DMS 273 treated with DMSO at 0.1 percent for 48 hours (cell line): Measurements from ENCODE around the gene WIPI1.
"Not testable (repeated sequence)": the region's sequence is repeated elsewhere in the genome, so short reads cannot be mapped to it uniquely, and the experiment has no call there.

Source experiments
- DNase-seq: peaks from one replicate; lab custom pipeline; 2025; lab: John Stamatoyannopoulos, UW

The WIPI1 gene

GRCh38 chr17:68413597-68414560 is 43.4 kb downstream of the WIPI1 start:
- DNase-seq: not testable (repeated sequence)

DNA sequence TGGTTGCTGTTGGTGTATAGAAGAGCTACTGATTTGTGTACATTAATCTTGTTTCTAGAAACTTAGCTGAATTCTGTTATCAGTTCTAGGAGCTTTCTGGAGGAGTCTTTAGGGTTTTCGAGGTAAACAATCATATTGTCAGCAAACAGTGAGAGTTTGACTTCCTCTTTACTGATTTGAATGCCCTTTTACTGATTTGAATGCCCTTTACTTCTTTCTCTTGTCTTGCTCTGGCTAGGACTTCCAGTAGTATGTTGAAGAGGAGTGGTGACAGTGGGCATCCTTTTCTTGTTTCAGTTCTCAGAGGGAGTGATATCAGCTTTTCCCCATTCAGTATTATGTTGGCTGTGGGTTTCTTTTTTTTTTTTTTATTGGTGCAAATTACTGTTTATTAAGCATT is 49.6 kb downstream of the WIPI1 start:
- not testable (repeated sequence) for DNase-seq

DNA sequence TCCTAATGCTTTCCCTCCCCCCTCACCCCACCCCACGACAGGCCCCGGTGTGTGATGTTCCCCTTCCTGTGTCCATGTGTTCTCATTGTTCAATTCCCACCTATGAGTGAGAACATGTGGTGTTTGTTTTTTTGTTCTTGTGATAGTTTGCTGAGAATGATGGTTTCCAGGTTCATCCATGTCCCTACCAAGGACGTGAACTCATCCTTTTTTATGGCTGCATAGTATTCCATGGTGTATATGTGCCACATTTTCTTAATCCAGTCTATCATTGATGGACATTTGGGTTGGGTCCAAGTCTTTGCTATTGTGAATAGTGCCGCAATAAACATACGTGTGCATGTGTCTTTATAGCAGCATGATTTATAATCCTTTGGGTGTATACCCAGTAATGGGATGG is 53.5 kb downstream of the WIPI1 start:
- DNase-seq: not testable (repeated sequence)

- DNase-seq: no peak
These were observed 54.2 kb downstream of the WIPI1 start for GRCh38 chr17:68403122-68403521.

- no peak for DNase-seq
These were observed 56.0 kb downstream of the WIPI1 start for GRCh38 chr17:68401288-68401687.

DNA sequence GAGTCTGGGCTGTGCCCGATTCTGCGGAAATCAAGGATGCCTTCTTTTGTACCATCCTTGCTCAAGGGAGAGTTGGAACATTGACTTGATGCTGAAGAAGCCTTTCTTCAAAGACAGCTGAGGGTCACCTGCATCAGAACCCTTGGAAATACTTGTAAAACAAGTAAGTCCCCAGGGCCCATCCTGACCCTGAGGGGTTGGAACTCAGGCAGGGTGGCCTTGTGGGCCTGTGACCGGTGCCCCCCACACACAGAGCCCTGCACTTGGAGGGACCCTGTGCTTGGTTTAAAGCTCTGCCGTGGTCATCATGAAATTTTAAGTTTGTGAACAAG is 56.9 kb downstream of the WIPI1 start:
- no peak for DNase-seq

GRCh38 chr17:68399638-68400403 is 57.5 kb downstream of the WIPI1 start:
- DNase-seq: no peak

GRCh38 chr17:68398691-68399637 is 58.3 kb downstream of the WIPI1 start:
- DNase-seq: peak; percentile 17

DNA sequence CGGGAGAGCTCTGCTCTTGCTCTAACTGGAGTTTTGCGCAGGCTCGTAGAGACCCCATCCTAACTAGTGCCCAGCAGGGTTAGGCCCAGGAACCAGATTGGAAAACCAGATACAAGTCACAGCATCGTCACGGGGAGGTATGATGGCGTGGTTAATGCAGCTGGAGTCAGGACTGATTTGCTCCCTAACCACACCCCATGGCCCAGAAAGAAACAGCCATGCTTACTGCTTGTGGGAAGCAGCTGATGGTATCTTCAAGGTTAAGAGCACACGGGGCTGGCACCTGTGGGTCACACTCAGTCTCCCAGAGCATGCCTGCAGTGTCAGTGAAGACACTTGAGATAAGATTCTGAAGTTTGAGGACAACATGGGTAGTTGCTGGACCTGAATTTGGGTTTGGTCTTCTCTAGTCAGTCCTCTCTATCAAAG is 60.2 kb downstream of the WIPI1 start:
- no peak for DNase-seq

DNA sequence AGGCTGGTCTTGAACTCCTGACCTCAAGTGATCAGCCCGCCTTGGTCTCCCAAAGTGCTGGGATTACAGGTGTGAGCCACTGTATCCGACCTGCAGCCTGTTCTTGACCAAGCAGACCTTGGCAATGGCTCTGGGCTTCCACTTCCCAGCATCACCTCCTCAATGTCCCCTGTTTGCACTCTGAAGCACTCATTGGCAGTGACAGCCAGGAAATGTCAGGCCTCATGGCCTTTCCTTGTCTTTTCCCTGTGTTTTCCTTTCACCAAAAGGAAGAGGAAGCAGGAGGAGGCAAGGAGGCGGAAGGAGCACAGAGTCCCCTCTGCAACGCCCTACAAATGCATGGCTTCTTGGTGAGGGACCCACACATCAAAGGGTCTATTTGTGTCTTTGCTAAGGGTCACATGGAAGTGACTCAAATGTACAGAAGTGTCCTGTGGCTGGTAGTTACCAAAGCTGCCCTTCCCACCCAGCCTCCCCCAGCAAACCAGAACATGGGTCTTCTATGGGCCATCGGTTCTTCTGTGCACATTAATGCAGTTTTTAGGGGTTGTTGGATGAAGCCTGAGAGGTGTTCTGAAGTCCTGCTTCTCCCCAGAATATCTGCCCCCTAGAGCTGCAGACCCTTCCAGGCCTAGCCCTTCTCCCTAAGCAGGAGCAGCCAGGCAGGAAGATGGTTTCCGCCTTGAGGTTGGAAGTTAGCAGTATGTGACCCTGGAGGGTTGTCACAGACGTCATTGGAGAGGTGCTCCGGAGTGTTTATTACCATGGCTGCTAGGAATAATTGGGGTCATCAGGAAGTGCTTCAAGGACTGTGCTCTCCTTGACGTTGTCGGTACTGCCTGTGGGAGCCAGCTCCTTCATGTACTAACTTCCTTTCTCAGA is 60.8 kb downstream of the WIPI1 start:
- DNase-seq: no peak

GRCh38 chr17:68394608-68395331 is 62.5 kb downstream of the WIPI1 start:
- no peak for DNase-seq

DNA sequence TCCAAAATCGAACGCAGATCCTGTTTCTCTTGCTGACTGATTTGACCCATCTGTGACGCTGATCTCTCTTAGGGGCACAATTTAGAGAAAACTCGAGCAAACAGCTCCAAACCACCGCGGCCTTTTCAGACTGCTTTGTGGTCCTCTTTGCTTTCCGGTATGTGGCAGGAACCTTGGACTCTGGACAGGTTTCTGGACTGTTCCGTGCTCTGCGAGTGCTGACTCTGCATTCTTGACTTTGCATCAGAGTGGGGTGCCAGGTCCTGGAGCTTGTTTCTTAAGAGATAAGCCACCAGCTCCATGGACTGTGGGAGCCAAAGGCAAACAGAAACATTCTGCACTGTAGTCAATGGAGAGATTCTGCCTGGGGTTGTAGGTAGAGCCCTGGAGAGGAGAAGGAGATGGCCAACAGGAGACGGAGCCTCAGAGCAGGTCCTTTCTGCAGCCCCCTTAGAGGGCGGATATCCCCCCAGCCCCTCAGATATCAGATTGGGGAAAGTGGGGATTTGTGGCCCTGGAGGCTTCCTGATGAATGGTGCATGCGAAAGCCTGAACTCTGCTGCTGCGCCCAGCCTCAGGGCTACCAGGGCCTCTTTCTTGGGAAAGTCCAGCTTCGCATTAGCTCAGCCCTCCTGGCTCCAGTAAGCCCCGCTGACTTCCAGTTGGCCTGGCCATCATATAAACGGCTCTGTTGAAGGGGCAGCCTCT is 65.6 kb downstream of the WIPI1 start:
- DNase-seq: no peak

DNA sequence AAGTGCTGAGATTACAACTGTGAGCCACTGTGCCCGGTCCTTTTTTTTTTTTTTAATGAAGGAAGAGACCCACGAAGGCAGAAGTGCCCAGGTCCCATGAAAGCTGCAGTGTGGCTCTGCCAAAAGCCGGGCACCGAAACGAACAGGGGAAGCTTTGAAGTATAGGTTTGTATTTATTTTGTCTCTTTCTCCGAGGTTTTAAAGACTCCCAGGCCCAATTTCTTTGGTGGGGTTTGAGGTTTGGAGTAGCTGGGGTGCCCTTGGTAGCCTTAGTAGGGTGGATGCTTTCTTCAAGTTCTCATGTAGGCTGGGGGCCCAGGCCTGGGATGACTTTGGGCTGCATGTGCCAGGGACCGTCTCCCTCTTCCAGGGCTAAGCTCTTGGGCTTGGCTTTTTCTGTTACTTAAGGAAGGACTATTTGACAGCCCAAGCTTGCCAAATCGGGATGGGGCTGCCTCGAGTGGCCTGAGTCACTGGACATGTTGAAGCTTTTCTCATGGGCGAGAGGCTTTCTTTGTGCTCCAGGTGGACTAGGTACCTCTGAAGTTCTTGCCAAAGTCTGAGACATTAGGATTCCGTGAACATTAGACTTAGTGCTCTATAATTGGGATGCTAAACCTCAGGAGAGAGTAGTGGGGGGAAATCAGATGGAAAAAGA is 66.3 kb downstream of the WIPI1 start:
- DNase-seq: no peak

- DNase-seq: no peak
These were observed 68.3 kb downstream of the WIPI1 start for GRCh38 chr17:68389041-68389440.

GRCh38 chr17:68387435-68388218 is 69.7 kb downstream of the WIPI1 start:
- DNase-seq: no peak

GRCh38 chr17:68385490-68386215 is 71.6 kb downstream of the WIPI1 start:
- no peak for DNase-seq

GRCh38 chr17:68384941-68385340 is 72.4 kb downstream of the WIPI1 start:
- no peak for DNase-seq

DNA sequence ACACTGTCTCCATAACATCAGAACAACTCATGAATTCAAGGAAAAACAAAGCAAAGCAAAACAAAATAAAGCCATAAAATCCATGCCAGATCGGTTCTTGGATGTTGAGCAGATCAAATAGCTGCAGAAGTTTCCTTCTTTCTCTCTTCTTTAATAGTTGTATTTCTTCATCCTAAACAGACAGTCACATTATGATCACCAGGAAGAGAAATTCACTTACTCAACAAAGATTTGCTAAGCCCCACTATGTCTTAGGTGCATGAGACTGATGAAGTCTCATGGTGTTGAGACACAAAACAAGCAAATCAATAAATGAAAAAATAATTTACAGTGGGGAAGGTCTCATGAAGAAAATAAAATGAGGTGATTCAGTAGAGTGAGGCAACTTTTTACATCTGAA is 72.8 kb downstream of the WIPI1 start:
- no peak for DNase-seq
